Measurements from ENCODE around the gene DUS3L.

- TF ChIP-seq PATZ1 (CRISPR knock-in tag; IDR thresholded peaks at IDR 0.05; ENCODE audit: borderline replicate concordance) (no peak), BACH2 (CRISPR knock-in tag; IDR thresholded peaks at IDR 0.05; ENCODE audit: borderline replicate concordance) (no peak), CREB5 (CRISPR knock-in tag; IDR thresholded peaks at IDR 0.05; ENCODE audit: low read depth) (no peak), ESRRG (CRISPR knock-in tag; IDR thresholded peaks at IDR 0.05) (no peak), ZNF70 (CRISPR knock-in tag; IDR thresholded peaks at IDR 0.05) (no peak), RARB (CRISPR knock-in tag; IDR thresholded peaks at IDR 0.05) (no peak), ISL1 (CRISPR knock-in tag; IDR thresholded peaks at IDR 0.05) (no peak), CSDC2 (CRISPR knock-in tag; IDR thresholded peaks at IDR 0.05) (no peak), ZFP30 (CRISPR knock-in tag; IDR thresholded peaks at IDR 0.05) (no peak), ZFP3 (CRISPR knock-in tag; IDR thresholded peaks at IDR 0.05) (no peak), TSHZ2 (CRISPR knock-in tag; IDR thresholded peaks at IDR 0.05) (no peak), GLIS3 (CRISPR knock-in tag; IDR thresholded peaks at IDR 0.05) (no peak), ARNTL (CRISPR knock-in tag; IDR thresholded peaks at IDR 0.05; ENCODE audit: borderline replicate concordance, low read depth) (no peak), ZNF565 (CRISPR knock-in tag; conservative IDR thresholded peaks at IDR 0.05; ENCODE audit: low read depth) (no peak)
These were observed 1.3 kb upstream of the DUS3L start for GRCh38 chr19:5792224-5792623.
